ENCODE results near the gene LAYN. TPM values are rescaled to one million over a fixed set of nuclear protein-coding genes. Genes with fewer than 3 reads are reported as not detected.

Gene LAYN
- polyA plus RNA-seq, 2 of the 4 experiments (the other 2 are of a cell fraction), result 4.1 to 9.0 TPM

GRCh38 chr11:111586388-111586831 is 45.9 kb downstream of the LAYN start:
- TF ChIP-seq RAD21 (conservative IDR thresholded peaks at IDR 0.05 in 1 of 2, IDR thresholded peaks at IDR 0.05 in 1 of 2), result peak; percentile 67 to 76
- no peak for TF ChIP-seq HOXB13 (CRISPR knock-in tag; IDR thresholded peaks at IDR 0.05; ENCODE audit: low read depth)
- peak; percentile 54; the same call in 2 of the 3 replicates for TF ChIP-seq SMC3 (IDR thresholded peaks at IDR 0.05)
- TF ChIP-seq CTCF (IDR thresholded peaks at IDR 0.05), result peak; percentile 62
- CTCF ChIA-PET, result interaction anchor here (0.6 to 7.3 kb wide), 11 partner anchors 11 to 259 kb away, joined by 3 to 59 read pairs (median 3); partner anchors contain the start of gene PPP2R1B
- FAIRE-seq, result no peak

GRCh38 chr11:111589114-111589513 is 48.6 kb downstream of the LAYN start:
- TF ChIP-seq FOXS1 (CRISPR knock-in tag; IDR thresholded peaks at IDR 0.05) (no peak), EHMT2 (IDR thresholded peaks at IDR 0.05; ENCODE audit: low read depth) (no peak), RARB (CRISPR knock-in tag; IDR thresholded peaks at IDR 0.05) (no peak), SMC3 (IDR thresholded peaks at IDR 0.05) (no peak), NPAS2 (CRISPR knock-in tag; IDR thresholded peaks at IDR 0.05; ENCODE audit: borderline replicate concordance) (no peak), CEBPB (IDR thresholded peaks at IDR 0.05) (no peak), MAZ (IDR thresholded peaks at IDR 0.05; ENCODE audit: borderline replicate concordance, low read depth, low read length) (no peak), SREBF2 (IDR thresholded peaks at IDR 0.05) (no peak), EHF (CRISPR knock-in tag; IDR thresholded peaks at IDR 0.05) (no peak), KDM5A (IDR thresholded peaks at IDR 0.05) (no peak), CBX2 (IDR thresholded peaks at IDR 0.05; ENCODE audit: borderline replicate concordance, low read depth) (no peak), GATA3 (IDR thresholded peaks at IDR 0.05; ENCODE audit: borderline replicate concordance) (no peak), FOSB (CRISPR knock-in tag; IDR thresholded peaks at IDR 0.05) (no peak), BCL3 (IDR thresholded peaks at IDR 0.05) (no peak), HMGXB4 (CRISPR knock-in tag; IDR thresholded peaks at IDR 0.05; ENCODE audit: borderline replicate concordance) (no peak), MYC (IDR thresholded peaks at IDR 0.05; ENCODE audit: borderline replicate concordance, low read length) (no peak), HOXA7 (CRISPR knock-in tag; IDR thresholded peaks at IDR 0.05) (no peak), EP300 (IDR thresholded peaks at IDR 0.05) (no peak), JUN (IDR thresholded peaks at IDR 0.05) (no peak)
- ChIA-PET POLR2A (no interaction called here), CTCF (interaction anchor here (1.2 to 7.3 kb wide), 2 partner anchors 178 to 188 kb away, joined by 4 to 59 read pairs; no protein-coding TSS in a partner anchor)
- Histone ChIP-seq H3K4me1 (no peaks in the 10 kb centered on the region), H3K27ac (no peak overlapping the region), H3K9me3 (no peaks in the 10 kb centered on the region), H3K4me3 (no peak overlapping the region), H3K4me2 (no peak overlapping the region)
- ATAC-seq (peak in 1 of 2 experiments; percentile 30; a peak in 1 of 6 replicates), FAIRE-seq (no peak), DNase-seq (ENCODE audit: low read depth in 1 of 2, low spot score in 1 of 2) (no peak)
- WGBS (ENCODE audit: missing lambda C conversion rate), result 90% methylated on average over 2 of the region's 2 CpGs

More at GRCh38 chr11:111586388-111586831, 45.9 kb downstream of the LAYN start:
- Histone ChIP-seq H3K27ac (no peak overlapping the region), H3K4me1 (no peaks in the 10 kb centered on the region), H3K9me3 (no peaks in the 10 kb centered on the region), H3K4me2 (no peak overlapping the region), H3K4me3 (no peak overlapping the region)
- 0% methylated on average over 1 of the region's 1 CpG for WGBS (ENCODE audit: missing lambda C conversion rate)
- ATAC-seq (peak; percentile 68 to 81; a peak in 5 of 6 replicates), DNase-seq (ENCODE audit: low read depth in 1 of 2, low spot score in 1 of 2) (peak in 1 of 2 experiments; percentile 56)
- POLR2A ChIA-PET, result no interaction called here

All from A549 (cell line).